Smooth muscle cell (in vitro differentiated cells): ENCODE results near the gene HECA. TPM values are rescaled to one million over a fixed set of nuclear protein-coding genes. Genes with fewer than 3 reads are reported as not detected.

Experiments used
- DNase-seq: peaks from one replicate; lab custom pipeline; 2025; ENCODE audit not compliant: unreplicated experiment; lab: John Stamatoyannopoulos, UW
- H2AFZ ChIP-seq: fragments of 200-600 bp; sonication (generic); 2 replicates; pipeline ENCODE4 v1.6.0; 2016; ENCODE audit warnings: antibody characterized with exemption, low read depth, mild to moderate bottlenecking
- H3F3A ChIP-seq: fragments of 200-600 bp; sonication (generic); 2 replicates; pipeline ENCODE4 v1.6.0; 2017; ENCODE audit warnings: antibody characterized with exemption, low read depth
- H3K27ac ChIP-seq: fragments of 200-600 bp; sonication (generic); 2 replicates; pipeline ENCODE4 v1.5.1; 2016; ENCODE audit warnings: low read depth, mild to moderate bottlenecking
- H3K27me3 ChIP-seq: fragments of 200-600 bp; sonication (generic); 2 replicates; pipeline ENCODE4 v1.6.1; 2016; ENCODE audit warnings: low read depth, mild to moderate bottlenecking
- H3K36me3 ChIP-seq: fragments of 200-600 bp; sonication (generic); 2 replicates; pipeline ENCODE4 v1.5.1; 2016; ENCODE audit warnings: low read depth
- H3K4me1 ChIP-seq: fragments of 200-600 bp; sonication (generic); 2 replicates; pipeline ENCODE4 v1.5.1; 2016; ENCODE audit warnings: low read depth
- H3K4me2 ChIP-seq: fragments of 200-600 bp; sonication (generic); 2 replicates; pipeline ENCODE4 v1.6.0; 2016; ENCODE audit warnings: mild to moderate bottlenecking
- H3K4me3 ChIP-seq: fragments of 200-600 bp; sonication (generic); 2 replicates; pipeline ENCODE4 v1.5.1; 2016; ENCODE audit warnings: mild to moderate bottlenecking
- H3K79me2 ChIP-seq: fragments of 200-600 bp; sonication (generic); 2 replicates; pipeline ENCODE4 v1.6.0; 2016; ENCODE audit warnings: low read depth, mild to moderate bottlenecking
- H3K9ac ChIP-seq: fragments of 200-600 bp; sonication (generic); 2 replicates; pipeline ENCODE4 v1.6.0; 2016; ENCODE audit warnings: low read depth
- H3K9me3 ChIP-seq: fragments of 200-600 bp; sonication (generic); replicated peaks from 2 replicates; pipeline ENCODE4 v1.5.1; 2016; ENCODE audit warnings: low read depth
- H4K20me1 ChIP-seq: fragments of 200-600 bp; sonication (generic); 2 replicates; pipeline ENCODE4 v1.6.0; 2016; ENCODE audit warnings: low read depth
- WGBS: methylation state at CpG from one replicate; pipeline ENCODE4 v1.1.7; 2016; ENCODE audit warnings: low lambda C conversion rate; 5-methylcytosine and 5-hydroxymethylcytosine counted together
- polyA plus RNA-seq: library from polyadenylated mRNA; unstranded; fragments of >200 nt; fragmentation: Nextera tagmentation; extraction: Ambion mirVana; gene quantifications from 2 replicates; pipeline ENCODE4 v1.2.1, GENCODE V29; 2016
- total RNA-seq: library from RNA; depleted of rRNA; stranded (reverse); fragments of >200 nt; gene quantifications from 2 replicates; pipeline ENCODE4 v1.2.3, GENCODE V29; 2014
- TF ChIP-seq, protein P1 (sequence below): fragments of 200-600 bp; sonication (generic); IDR thresholded peaks from 2 replicates; pipeline ENCODE4 v1.5.1; 2017; ENCODE audit warnings: borderline replicate concordance, mild to moderate bottlenecking, antibody characterized with exemption; ENCODE audit not compliant: insufficient read depth, poor library complexity, severe bottlenecking

HECA gene
- total and polyA plus RNA-seq, 2 experiments from 2014 or later = 7.7 to 19.7 TPM

DNA sequence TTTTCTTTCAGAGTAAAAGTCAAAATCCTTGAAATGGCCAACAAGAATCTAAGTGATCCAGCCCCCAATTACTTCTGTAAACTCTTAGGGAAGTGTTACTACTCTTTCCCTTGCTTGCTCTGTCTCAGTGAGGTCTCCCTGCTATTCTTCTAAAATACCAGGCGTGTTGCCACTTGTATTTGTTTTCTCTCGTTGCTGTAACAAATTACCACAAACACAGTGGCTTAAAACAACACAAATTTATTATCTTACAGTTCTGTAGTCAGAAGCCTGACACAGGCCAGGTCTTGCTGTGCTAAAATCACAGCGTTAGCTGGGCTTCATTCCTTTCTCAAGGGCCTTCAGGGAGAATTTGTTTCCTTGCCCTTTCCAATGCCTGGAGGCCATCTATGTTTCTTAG lies 59.9 kb downstream of the HECA start:
- DNase-seq = no peak
- H4K20me1 ChIP-seq = no peaks in the 10 kb centered on the region
- no peaks in the 10 kb centered on the region for H3K4me1 ChIP-seq
- H3K4me2 ChIP-seq = no peak overlapping the region
- TF ChIP-seq, protein P1, sequence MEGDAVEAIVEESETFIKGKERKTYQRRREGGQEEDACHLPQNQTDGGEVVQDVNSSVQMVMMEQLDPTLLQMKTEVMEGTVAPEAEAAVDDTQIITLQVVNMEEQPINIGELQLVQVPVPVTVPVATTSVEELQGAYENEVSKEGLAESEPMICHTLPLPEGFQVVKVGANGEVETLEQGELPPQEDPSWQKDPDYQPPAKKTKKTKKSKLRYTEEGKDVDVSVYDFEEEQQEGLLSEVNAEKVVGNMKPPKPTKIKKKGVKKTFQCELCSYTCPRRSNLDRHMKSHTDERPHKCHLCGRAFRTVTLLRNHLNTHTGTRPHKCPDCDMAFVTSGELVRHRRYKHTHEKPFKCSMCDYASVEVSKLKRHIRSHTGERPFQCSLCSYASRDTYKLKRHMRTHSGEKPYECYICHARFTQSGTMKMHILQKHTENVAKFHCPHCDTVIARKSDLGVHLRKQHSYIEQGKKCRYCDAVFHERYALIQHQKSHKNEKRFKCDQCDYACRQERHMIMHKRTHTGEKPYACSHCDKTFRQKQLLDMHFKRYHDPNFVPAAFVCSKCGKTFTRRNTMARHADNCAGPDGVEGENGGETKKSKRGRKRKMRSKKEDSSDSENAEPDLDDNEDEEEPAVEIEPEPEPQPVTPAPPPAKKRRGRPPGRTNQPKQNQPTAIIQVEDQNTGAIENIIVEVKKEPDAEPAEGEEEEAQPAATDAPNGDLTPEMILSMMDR = no peak
- no peaks in the 10 kb centered on the region for H3F3A ChIP-seq
- peak overlapping the region; percentile 31 for H3K27ac ChIP-seq
- no peak overlapping the region for H3K9ac ChIP-seq
- H2AFZ ChIP-seq = no peak overlapping the region
- no peaks in the 10 kb centered on the region for H3K36me3 ChIP-seq
- WGBS = 60% methylated on average over 3 of the region's 3 CpGs
- no peaks in the 10 kb centered on the region for H3K27me3 ChIP-seq
- no peaks in the 10 kb centered on the region for H3K9me3 ChIP-seq
- H3K79me2 ChIP-seq = no peaks in the 10 kb centered on the region
- H3K4me3 ChIP-seq = no peak overlapping the region

DNA sequence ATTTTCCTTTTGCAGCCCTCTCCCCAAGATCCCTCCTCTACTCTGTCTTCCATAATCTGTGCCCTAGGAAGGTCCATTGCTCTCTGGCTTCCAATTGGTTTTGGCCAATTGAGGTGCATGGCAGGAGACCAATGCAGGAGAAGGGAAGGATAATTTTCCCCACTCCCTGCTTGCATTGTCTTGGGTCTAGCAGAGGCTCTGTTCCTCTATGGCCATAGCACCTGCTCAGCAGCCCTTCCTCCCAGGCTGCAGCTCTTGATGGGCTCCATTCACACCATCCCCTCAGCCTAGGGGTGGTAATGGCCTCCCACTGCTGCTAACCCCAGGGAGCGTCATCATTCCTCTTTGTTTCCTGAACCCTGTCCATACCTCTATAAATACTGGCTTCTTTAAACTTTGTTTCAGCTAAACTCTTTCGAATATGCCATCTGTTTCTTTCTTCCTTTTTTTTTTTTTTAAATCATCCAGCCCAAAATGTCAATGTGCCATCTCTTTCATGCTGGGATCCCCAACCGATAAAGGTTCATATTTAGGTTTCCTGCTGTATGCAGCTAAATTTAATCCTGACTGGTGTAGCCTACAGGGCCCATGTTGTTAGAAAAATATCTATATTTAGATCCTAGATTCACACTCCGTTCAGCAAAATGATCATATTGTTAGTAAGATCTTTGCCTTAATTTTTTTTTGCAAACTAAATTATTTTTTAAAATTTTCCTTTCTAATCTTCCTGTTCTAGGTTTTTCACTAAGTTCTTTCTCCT lies 63.8 kb downstream of the HECA start:
- no peaks in the 10 kb centered on the region for H3K36me3 ChIP-seq
- H3K4me3 ChIP-seq = no peak overlapping the region
- TF ChIP-seq, protein P1 = no peak
- no peak overlapping the region for H3K27ac ChIP-seq
- no peak overlapping the region for H2AFZ ChIP-seq
- no peak for DNase-seq
- H3K4me2 ChIP-seq = no peak overlapping the region
- no peak overlapping the region for H3K9ac ChIP-seq
- no peaks in the 10 kb centered on the region for H3F3A ChIP-seq
- H3K27me3 ChIP-seq = no peaks in the 10 kb centered on the region
- WGBS = 89% methylated on average over 4 of the region's 4 CpGs
- H3K4me1 ChIP-seq = no peaks in the 10 kb centered on the region
- H3K9me3 ChIP-seq = no peaks in the 10 kb centered on the region
- H3K79me2 ChIP-seq = no peaks in the 10 kb centered on the region
- no peaks in the 10 kb centered on the region for H4K20me1 ChIP-seq

DNA sequence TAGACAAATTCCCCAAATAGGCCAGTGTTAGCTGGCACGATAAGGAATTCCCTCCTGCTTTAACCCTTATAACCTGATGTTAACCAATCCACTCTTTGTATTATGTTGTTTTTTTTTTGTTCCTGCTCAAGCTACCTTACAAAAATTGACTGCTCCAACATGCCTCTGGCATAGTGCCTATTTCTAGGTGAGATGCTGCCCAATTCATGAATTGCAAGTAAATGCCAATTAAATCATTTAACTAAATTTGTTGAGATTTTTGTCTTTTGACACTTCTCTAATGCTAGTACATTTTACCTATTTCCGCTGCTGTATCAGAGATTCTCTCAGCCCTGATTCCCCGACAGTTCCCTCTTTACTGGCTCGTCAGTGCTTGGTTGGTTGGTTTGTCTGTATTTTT lies 66.5 kb downstream of the HECA start:
- Histone ChIP-seq H3K9me3 (no peaks in the 10 kb centered on the region), H2AFZ (no peak overlapping the region), H4K20me1 (no peaks in the 10 kb centered on the region), H3K27ac (no peak overlapping the region), H3K4me3 (no peak overlapping the region), H3K36me3 (no peaks in the 10 kb centered on the region), H3K4me1 (no peaks in the 10 kb centered on the region), H3K27me3 (no peaks in the 10 kb centered on the region), H3K79me2 (no peaks in the 10 kb centered on the region), H3K4me2 (no peak overlapping the region), H3F3A (no peaks in the 10 kb centered on the region), H3K9ac (no peak overlapping the region)
- 91% methylated on average over 4 of the region's 4 CpGs for WGBS
- no peak for DNase-seq
- TF ChIP-seq, protein P1 = no peak

DNA sequence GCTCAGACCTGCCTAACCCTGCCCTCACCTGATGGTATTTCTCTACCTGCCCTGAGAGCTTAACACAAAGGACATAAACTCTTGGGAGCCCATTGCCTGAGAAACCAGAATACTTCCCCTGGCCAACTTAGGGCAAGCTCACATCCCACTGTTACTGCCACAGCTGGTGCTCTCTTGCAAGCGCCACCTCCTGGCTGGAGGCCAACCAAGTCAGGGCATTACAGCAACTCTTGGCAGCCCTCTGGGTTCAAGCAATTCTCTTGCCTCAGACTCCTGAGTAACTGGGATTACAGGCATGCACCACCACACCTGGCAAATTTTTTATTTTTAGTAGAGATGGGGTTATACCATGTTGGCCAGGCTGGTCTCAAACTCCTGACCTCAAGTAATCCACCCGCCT lies 70.1 kb downstream of the HECA start:
- Histone ChIP-seq H3K36me3 (no peaks in the 10 kb centered on the region), H2AFZ (no peak overlapping the region), H3K9ac (no peak overlapping the region), H3K4me2 (no peak overlapping the region), H3K4me1 (no peaks in the 10 kb centered on the region), H3K4me3 (no peak overlapping the region), H4K20me1 (no peaks in the 10 kb centered on the region), H3F3A (no peaks in the 10 kb centered on the region), H3K27me3 (no peaks in the 10 kb centered on the region), H3K9me3 (no peaks in the 10 kb centered on the region), H3K79me2 (no peaks in the 10 kb centered on the region), H3K27ac (no peak overlapping the region)
- no peak for DNase-seq
- TF ChIP-seq, protein P1 = no peak
- 98% methylated on average over 2 of the region's 2 CpGs for WGBS
